KG1 (cell line): Measurements from ENCODE around the gene ADCY6.
A peak's percentile ranks its signal among the peaks of the same experiment; 100 is the strongest.
"Not testable (repeated sequence)": the region's sequence is repeated elsewhere in the genome, so short reads cannot be mapped to it uniquely, and the experiment has no call there.

Source experiments
- DNase-seq: peaks from one replicate; lab custom pipeline; 2025; lab: John Stamatoyannopoulos, UW

ADCY6 gene

GRCh38 chr12:48750769-48751356 is 38.0 kb downstream of the ADCY6 start:
- DNase-seq: no peak

DNA sequence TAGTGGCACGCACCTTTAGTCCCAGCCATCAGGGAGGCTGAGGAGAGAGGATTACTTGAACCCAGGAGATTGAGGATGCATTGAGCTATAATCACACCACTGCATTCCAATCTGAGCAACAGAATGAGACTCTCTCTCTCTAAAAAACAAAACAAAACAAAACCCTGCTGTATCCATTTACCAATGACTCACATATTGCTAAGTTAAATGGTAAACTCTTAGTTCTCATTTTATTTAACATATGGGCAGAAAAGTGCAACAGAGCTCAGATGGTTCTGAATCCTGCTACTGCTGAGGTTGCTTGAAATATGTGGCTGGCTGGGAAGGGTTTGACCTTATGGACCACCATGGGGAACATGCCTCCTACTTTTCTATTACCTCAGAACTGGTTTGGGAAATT is 38.7 kb downstream of the ADCY6 start:
- DNase-seq: no peak

GRCh38 chr12:48744251-48745008 is 44.5 kb downstream of the ADCY6 start:
- no peak for DNase-seq

DNA sequence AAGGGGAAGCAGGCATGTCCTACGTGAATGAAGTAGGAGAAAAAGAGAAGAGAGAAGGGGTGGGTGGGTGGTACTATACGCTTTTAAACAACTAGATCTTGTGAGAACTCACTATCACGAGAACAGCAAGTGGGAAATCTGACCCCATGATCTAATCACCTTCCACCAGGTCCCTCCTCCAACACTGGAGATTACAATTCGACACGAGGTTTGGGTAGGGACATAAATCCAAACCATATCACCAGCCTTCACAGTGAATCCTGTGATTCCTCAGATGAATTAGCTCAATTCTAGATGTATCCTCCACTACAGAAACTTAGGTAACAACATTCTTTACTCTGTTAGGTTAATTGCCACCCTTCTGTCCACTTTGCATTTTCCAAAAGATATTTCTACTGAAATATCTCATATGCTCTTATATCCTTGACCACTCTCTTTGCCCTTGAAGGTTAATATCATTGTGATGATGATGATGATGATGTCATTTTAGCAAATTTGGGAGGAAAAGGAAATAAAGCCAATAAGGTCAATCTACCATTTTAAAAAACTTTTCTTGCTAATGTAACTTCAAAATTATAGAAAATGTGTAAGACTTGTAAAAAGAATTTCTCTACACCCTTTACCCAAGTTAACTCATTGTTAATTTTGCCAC is 49.1 kb downstream of the ADCY6 start:
- no peak for DNase-seq

- no peak for DNase-seq
Observed at GRCh38 chr12:48736456-48736855, 52.4 kb downstream of the ADCY6 start.

- no peak for DNase-seq
Observed at GRCh38 chr12:48728807-48729206, 60.1 kb downstream of the ADCY6 start.

- DNase-seq: not testable (repeated sequence)
Observed at GRCh38 chr12:48720737-48721136, 68.2 kb downstream of the ADCY6 start.

DNA sequence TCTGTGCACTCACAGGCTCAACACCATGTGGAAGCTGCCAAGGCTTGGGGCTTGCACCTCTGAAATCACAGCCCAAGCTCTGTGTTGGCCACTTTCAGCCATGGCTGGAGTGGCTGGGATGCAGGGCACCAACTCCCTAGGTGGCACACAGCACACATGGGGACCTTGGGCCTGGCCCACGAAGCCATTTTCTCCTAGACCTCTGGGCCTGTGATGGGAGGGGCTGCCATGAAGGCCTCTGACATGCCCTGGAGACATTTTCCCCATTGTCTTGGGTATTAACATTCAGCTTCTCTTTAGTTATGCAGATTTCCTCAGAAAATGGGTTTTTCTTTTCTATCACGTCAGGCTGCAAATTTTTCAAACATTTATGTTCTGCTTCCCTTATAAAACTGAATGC is 68.7 kb downstream of the ADCY6 start:
- not testable (repeated sequence) for DNase-seq

DNA sequence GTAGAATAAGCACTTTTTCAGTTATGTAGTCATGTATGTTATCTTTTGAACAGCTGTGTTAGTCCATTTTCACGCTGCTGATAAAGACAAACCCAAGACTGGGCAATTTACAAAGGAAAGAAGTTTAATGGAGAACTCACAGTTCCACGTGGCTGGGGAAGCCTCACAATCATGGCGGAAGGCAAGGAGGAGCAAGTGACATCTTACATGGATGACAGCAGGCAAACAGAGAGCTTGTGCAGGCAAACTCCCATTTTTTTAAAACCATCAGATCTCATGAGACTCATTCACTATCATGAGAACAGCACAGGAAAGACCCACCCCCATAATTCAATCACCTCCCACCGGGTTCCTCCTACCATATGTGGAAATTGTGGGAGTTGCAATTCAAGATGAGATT is 69.9 kb downstream of the ADCY6 start:
- DNase-seq: not testable (repeated sequence)

DNA sequence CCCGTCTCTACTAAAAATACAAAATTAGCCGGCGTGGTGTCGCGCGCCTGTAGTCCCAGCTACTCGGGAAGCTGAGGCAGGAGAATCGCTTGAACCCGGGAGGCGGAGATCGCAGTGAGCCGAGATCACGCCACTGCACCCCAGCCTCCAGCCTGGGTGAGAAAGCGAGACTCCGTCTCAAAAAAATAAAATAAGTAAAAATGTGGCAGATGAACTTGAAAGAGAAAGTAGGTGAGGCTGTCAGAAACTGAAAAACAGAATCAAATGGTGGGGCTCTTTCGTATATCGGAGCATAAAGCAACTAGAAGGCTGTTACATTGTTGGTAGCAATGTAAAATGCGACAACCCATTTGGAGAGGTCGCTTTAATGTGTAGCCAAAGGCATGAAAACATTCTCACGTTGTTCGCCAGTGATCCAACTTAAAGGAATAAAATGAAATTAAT is 71.6 kb downstream of the ADCY6 start:
- DNase-seq: no peak

- peak; percentile 98 for DNase-seq
Observed at GRCh38 chr12:48716493-48717251, 72.2 kb downstream of the ADCY6 start, which contains the start of gene CCNT1. Gene CCNT1 (minus strand): TSS chr12:48716707. CDS start chr12:48716675, 32 bp downstream.
